ENCODE data around the gene FBXL13.

- no peak for TF ChIP-seq CTCF (IDR thresholded peaks at IDR 0.05)
- no peak for TF ChIP-seq POLR2A (IDR thresholded peaks at IDR 0.05)
Observed at GRCh38 chr7:102935450-102936115, 139.0 kb downstream of the FBXL13 start.
